Eye (tissue), 1 donor: ENCODE data around the gene H3-3A.
A peak's percentile ranks its signal among the peaks of the same experiment; 100 is the strongest.
"Not testable (repeated sequence)": the region's sequence is repeated elsewhere in the genome, so short reads cannot be mapped to it uniquely, and the experiment has no call there.

Experiments used
- DNase-seq: peaks from one replicate; pipeline ENCODE4 v3.0.0-alpha.2; 2015

The H3-3A gene

GRCh38 chr1:226086776-226087175, 24.3 kb downstream of the H3-3A start:
- no peak for DNase-seq

- DNase-seq: no peak
Observed at GRCh38 chr1:226091461-226091860, 28.9 kb downstream of the H3-3A start.

GRCh38 chr1:226092048-226092820, 29.7 kb downstream of the H3-3A start:
- DNase-seq: not testable (repeated sequence)

GRCh38 chr1:226092965-226093364, 30.4 kb downstream of the H3-3A start:
- DNase-seq: no peak

- DNase-seq: no peak
Observed at GRCh38 chr1:226093621-226094020, 31.1 kb downstream of the H3-3A start.

GRCh38 chr1:226094451-226094850, 31.9 kb downstream of the H3-3A start:
- DNase-seq: no peak

- no peak for DNase-seq
Observed at GRCh38 chr1:226095286-226095685, 32.8 kb downstream of the H3-3A start.

- no peak for DNase-seq
Observed at GRCh38 chr1:226097866-226098625, 35.5 kb downstream of the H3-3A start.

GRCh38 chr1:226098870-226099835, 36.6 kb downstream of the H3-3A start:
- no peak for DNase-seq

GRCh38 chr1:226100436-226101391, 38.2 kb downstream of the H3-3A start:
- peak; percentile 72 for DNase-seq

GRCh38 chr1:226104671-226105121, 42.2 kb downstream of the H3-3A start:
- DNase-seq: no peak

GRCh38 chr1:226107471-226108460, 45.2 kb downstream of the H3-3A start:
- DNase-seq: no peak

- no peak for DNase-seq
Observed at GRCh38 chr1:226108935-226109828, 46.7 kb downstream of the H3-3A start.

- peak; percentile 94 for DNase-seq
Observed at GRCh38 chr1:226109829-226110248, 47.3 kb downstream of the H3-3A start.

- DNase-seq: peak; percentile 90
Observed at GRCh38 chr1:226110249-226111097, 48.0 kb downstream of the H3-3A start.

GRCh38 chr1:226111098-226111882, 48.8 kb downstream of the H3-3A start:
- no peak for DNase-seq

- no peak for DNase-seq
Observed at GRCh38 chr1:226111883-226112261, 49.4 kb downstream of the H3-3A start.
